Activated B cell treated with CpG ODN at 0.5 μM for 24 hours (primary cell): ENCODE results near the gene GPR176. TPM values are rescaled to one million over a fixed set of nuclear protein-coding genes. Genes with fewer than 3 reads are reported as not detected.

ENCODE experiments used
- ATAC-seq: fragments of 200-7000 bp; cut with Tn5 transposase; one replicate; pipeline ENCODE4 v1.10.0; 2021; ENCODE audit warnings: low read depth, mild to moderate bottlenecking, moderate library complexity
- CTCF ChIA-PET: fragments of 350-600 bp; sonication (Branson Sonifier 250); formaldehyde crosslinking; loops from one replicate; lab custom pipeline; 2021; ENCODE audit warnings: antibody characterized with exemption; lab: Charles Lee
- POLR2A ChIA-PET: fragments of 350-600 bp; sonication (Branson Sonifier 250); formaldehyde crosslinking; loops from one replicate; lab custom pipeline; 2021; ENCODE audit warnings: antibody characterized with exemption; lab: Charles Lee
- DNase-seq: peaks from one replicate; pipeline ENCODE4 v3.0.0; 2022
- H3K27ac Mint-ChIP-seq: one replicate; pipeline ENCODE4 v1.8.0; 2020; ENCODE audit warnings: mixed read lengths
- H3K27me3 Mint-ChIP-seq: one replicate; pipeline ENCODE4 v1.8.0; 2021; ENCODE audit warnings: mixed read lengths
- H3K36me3 Mint-ChIP-seq: one replicate; pipeline ENCODE4 v1.8.0; 2021; ENCODE audit warnings: low read depth, mixed read lengths
- H3K4me1 Mint-ChIP-seq: one replicate; pipeline ENCODE4 v1.8.0; 2021; ENCODE audit warnings: mixed read lengths
- H3K4me3 Mint-ChIP-seq: one replicate; pipeline ENCODE4 v1.8.0; 2020; ENCODE audit warnings: mild to moderate bottlenecking, mixed read lengths
- H3K9me3 Mint-ChIP-seq: one replicate; pipeline ENCODE4 v1.8.0; 2020; ENCODE audit warnings: mixed read lengths
- CTCF ChIP-seq: fragments of 200-600 bp; IDR thresholded peaks from one replicate; pipeline ENCODE4 v1.8.0; 2022; ENCODE audit warnings: antibody characterized with exemption, mild to moderate bottlenecking
- intact Hi-C: fragments of 100-400 bp; cut with micrococcal nuclease; formaldehyde crosslinking; loops from one replicate; pipeline ENCODE4 v1.15.1; 2024
- total RNA-seq: library from RNA; stranded (reverse); gene quantifications from 2 replicates; pipeline ENCODE4 v1.2.3, GENCODE V29; 2022

The GPR176 gene
- total RNA-seq, 1 donor from 2014 or later = not detected

GRCh38 chr15:39908186-39908585, 11.9 kb downstream of the GPR176 start:
- no peak for ATAC-seq
- POLR2A ChIA-PET = no interaction called here
- CTCF ChIA-PET = no interaction called here

GRCh38 chr15:39907216-39907615, 12.8 kb downstream of the GPR176 start:
- DNase-seq (no peak), ATAC-seq (no peak)
- Mint-ChIP-seq H3K4me3 (no peak overlapping the region), H3K27me3 (peaks cover 12% of the 10 kb centered on the region), H3K4me1 (no peaks in the 10 kb centered on the region), H3K27ac (no peak overlapping the region), H3K9me3 (no peaks in the 10 kb centered on the region), H3K36me3 (no peaks in the 10 kb centered on the region)
- no peak for TF ChIP-seq CTCF
- POLR2A ChIA-PET = no interaction called here
- CTCF ChIA-PET = no interaction called here
- intact Hi-C loops = no loop called here

More at GRCh38 chr15:39908186-39908585, 11.9 kb downstream of the GPR176 start:
- H3K4me1 Mint-ChIP-seq = no peaks in the 10 kb centered on the region
- H3K4me3 Mint-ChIP-seq = no peak overlapping the region
- TF ChIP-seq CTCF = no peak
- no peak for DNase-seq
- H3K27me3 Mint-ChIP-seq = peaks cover 12% of the 10 kb centered on the region
- H3K36me3 Mint-ChIP-seq = no peaks in the 10 kb centered on the region
- H3K9me3 Mint-ChIP-seq = no peaks in the 10 kb centered on the region
- H3K27ac Mint-ChIP-seq = no peak overlapping the region
- intact Hi-C loops = no loop called here

- H3K27me3 Mint-ChIP-seq = peaks cover 16% of the 10 kb centered on the region
- H3K9me3 Mint-ChIP-seq = no peaks in the 10 kb centered on the region
- ATAC-seq = no peak
- no peaks in the 10 kb centered on the region for H3K4me1 Mint-ChIP-seq
- no peak overlapping the region for H3K27ac Mint-ChIP-seq
- POLR2A ChIA-PET = no interaction called here
- no peak for TF ChIP-seq CTCF
- intact Hi-C loops = no loop called here
- CTCF ChIA-PET = no interaction called here
- DNase-seq = no peak
- H3K4me3 Mint-ChIP-seq = no peak overlapping the region
- H3K36me3 Mint-ChIP-seq = no peaks in the 10 kb centered on the region
Measured at GRCh38 chr15:39904115-39904514, 16.0 kb downstream of the GPR176 start.

- ATAC-seq (no peak), DNase-seq (no peak)
- ChIA-PET CTCF (no interaction called here), POLR2A (no interaction called here)
- intact Hi-C loops = no loop called here
- Mint-ChIP-seq H3K4me1 (no peaks in the 10 kb centered on the region), H3K36me3 (no peaks in the 10 kb centered on the region), H3K9me3 (no peaks in the 10 kb centered on the region), H3K27ac (no peak overlapping the region), H3K4me3 (no peak overlapping the region), H3K27me3 (peaks cover 5% of the 10 kb centered on the region)
- no peak for TF ChIP-seq CTCF
Measured at GRCh38 chr15:39898317-39898716, 21.7 kb downstream of the GPR176 start.

- no peaks in the 10 kb centered on the region for H3K36me3 Mint-ChIP-seq
- TF ChIP-seq CTCF = no peak
- H3K27me3 Mint-ChIP-seq = peaks cover 4% of the 10 kb centered on the region
- H3K27ac Mint-ChIP-seq = no peak overlapping the region
- H3K4me1 Mint-ChIP-seq = no peaks in the 10 kb centered on the region
- CTCF ChIA-PET = no interaction called here
- no peaks in the 10 kb centered on the region for H3K9me3 Mint-ChIP-seq
- ATAC-seq (no peak), DNase-seq (no peak)
- no peak overlapping the region for H3K4me3 Mint-ChIP-seq
- intact Hi-C loops = no loop called here
- POLR2A ChIA-PET = no interaction called here
Measured at GRCh38 chr15:39896846-39897245, 23.2 kb downstream of the GPR176 start.
